Liver (tissue), 3 donors: ENCODE measurements around the gene C19orf44.
"Not testable (repeated sequence)": the region's sequence is repeated elsewhere in the genome, so short reads cannot be mapped to it uniquely, and the experiment has no call there.

Source experiments
- EGR1 ChIP-seq, 2 donors: IDR thresholded peaks; 2 replicates each; pipeline ENCODE4 v1.6.1; 2016 to 2018; ENCODE audit warnings: antibody characterized with exemption in 2 of 2, low read depth in 2 of 2
- FOXA1 ChIP-seq: IDR thresholded peaks from 2 replicates; pipeline ENCODE4 v1.6.1; 2016; ENCODE audit warnings: antibody characterized with exemption
- GABPA ChIP-seq, 2 donors: IDR thresholded peaks in 1 of 2; conservative IDR thresholded peaks in 1 of 2; 2 replicates each; pipeline ENCODE4 v1.6.1; 2016; ENCODE audit warnings: antibody characterized with exemption in 2 of 2, mild to moderate bottlenecking in 1 of 2, moderate library complexity in 1 of 2
- HNF4A ChIP-seq, 2 donors: conservative IDR thresholded peaks; 2 replicates each; pipeline ENCODE4 v1.6.1; 2016; ENCODE audit warnings: antibody characterized with exemption in 2 of 2, mild to moderate bottlenecking in 2 of 2
- NR2F2 ChIP-seq: IDR thresholded peaks from 2 replicates; pipeline ENCODE4 v1.6.1; 2016; ENCODE audit warnings: antibody characterized with exemption
- RAD21 ChIP-seq, 2 donors: IDR thresholded peaks; 2 replicates each; pipeline ENCODE4 v1.6.1; 2016; ENCODE audit warnings: antibody characterized with exemption in 2 of 2, mild to moderate bottlenecking in 2 of 2
- RXRA ChIP-seq, 2 donors: IDR thresholded peaks; 2 replicates each; pipeline ENCODE4 v1.6.1; 2017 to 2018; ENCODE audit warnings: antibody characterized with exemption in 2 of 2, mild to moderate bottlenecking in 1 of 2
- SP1 ChIP-seq: IDR thresholded peaks from 2 replicates; pipeline ENCODE4 v1.6.1; 2018; ENCODE audit warnings: antibody characterized with exemption, mild to moderate bottlenecking
- YY1 ChIP-seq: IDR thresholded peaks from 2 replicates; pipeline ENCODE4 v1.6.1; 2016; ENCODE audit warnings: antibody characterized with exemption, mild to moderate bottlenecking
- TF ChIP-seq, protein P1 (sequence below): fragments of 150-350 bp; IDR thresholded peaks from 2 replicates; pipeline ENCODE4 v1.5.1; 2017; ENCODE audit warnings: improper control_type of control experiment, low read depth, low read length; ENCODE audit not compliant: missing input control
- TF ChIP-seq, protein P2 (sequence below): IDR thresholded peaks from 2 replicates; pipeline ENCODE4 v1.6.1; 2016; ENCODE audit warnings: antibody characterized with exemption
- TF ChIP-seq, protein P3 (sequence below): IDR thresholded peaks from 2 replicates; pipeline ENCODE4 v1.6.1; 2016; ENCODE audit warnings: antibody characterized with exemption, mild to moderate bottlenecking
- TF ChIP-seq, protein P4 (sequence below): IDR thresholded peaks from 2 replicates; pipeline ENCODE4 v1.6.1; 2016; ENCODE audit warnings: antibody characterized with exemption
- donor health status: healthy.
- donor health status: healthy.

DNA sequence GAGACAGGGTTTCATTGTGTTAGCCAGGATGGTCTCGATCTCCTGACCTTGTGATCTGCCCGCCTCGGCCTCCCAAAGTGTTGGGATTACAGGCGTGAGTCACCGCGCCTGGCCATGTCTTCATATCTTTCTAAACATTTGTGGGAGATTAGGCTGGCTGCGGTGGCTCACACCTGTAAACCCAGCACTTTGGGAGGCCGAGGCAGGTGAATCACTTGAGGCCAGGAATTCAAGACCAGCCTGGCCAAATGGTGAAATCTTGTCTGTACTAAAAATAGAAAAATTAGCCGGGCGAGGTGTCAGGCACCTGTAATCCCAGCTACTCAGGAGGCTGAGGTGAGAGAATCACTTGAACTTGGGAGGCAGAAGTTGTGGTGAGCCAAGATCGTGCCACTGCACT, 10.0 kb downstream of the C19orf44 start:
- TF ChIP-seq, protein P1, sequence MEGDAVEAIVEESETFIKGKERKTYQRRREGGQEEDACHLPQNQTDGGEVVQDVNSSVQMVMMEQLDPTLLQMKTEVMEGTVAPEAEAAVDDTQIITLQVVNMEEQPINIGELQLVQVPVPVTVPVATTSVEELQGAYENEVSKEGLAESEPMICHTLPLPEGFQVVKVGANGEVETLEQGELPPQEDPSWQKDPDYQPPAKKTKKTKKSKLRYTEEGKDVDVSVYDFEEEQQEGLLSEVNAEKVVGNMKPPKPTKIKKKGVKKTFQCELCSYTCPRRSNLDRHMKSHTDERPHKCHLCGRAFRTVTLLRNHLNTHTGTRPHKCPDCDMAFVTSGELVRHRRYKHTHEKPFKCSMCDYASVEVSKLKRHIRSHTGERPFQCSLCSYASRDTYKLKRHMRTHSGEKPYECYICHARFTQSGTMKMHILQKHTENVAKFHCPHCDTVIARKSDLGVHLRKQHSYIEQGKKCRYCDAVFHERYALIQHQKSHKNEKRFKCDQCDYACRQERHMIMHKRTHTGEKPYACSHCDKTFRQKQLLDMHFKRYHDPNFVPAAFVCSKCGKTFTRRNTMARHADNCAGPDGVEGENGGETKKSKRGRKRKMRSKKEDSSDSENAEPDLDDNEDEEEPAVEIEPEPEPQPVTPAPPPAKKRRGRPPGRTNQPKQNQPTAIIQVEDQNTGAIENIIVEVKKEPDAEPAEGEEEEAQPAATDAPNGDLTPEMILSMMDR, result not testable (repeated sequence)
- not testable (repeated sequence) for TF ChIP-seq EGR1 (IDR thresholded peaks at IDR 0.05; ENCODE audit: low read depth in 2 of 2); RAD21 (IDR thresholded peaks at IDR 0.05); RXRA (IDR thresholded peaks at IDR 0.05); NR2F2; FOXA1; SP1; YY1; GABPA (IDR thresholded peaks at IDR 0.05 in 1 of 2, conservative IDR thresholded peaks at IDR 0.05 in 1 of 2); HNF4A (conservative IDR thresholded peaks at IDR 0.05)
- TF ChIP-seq, protein P2, sequence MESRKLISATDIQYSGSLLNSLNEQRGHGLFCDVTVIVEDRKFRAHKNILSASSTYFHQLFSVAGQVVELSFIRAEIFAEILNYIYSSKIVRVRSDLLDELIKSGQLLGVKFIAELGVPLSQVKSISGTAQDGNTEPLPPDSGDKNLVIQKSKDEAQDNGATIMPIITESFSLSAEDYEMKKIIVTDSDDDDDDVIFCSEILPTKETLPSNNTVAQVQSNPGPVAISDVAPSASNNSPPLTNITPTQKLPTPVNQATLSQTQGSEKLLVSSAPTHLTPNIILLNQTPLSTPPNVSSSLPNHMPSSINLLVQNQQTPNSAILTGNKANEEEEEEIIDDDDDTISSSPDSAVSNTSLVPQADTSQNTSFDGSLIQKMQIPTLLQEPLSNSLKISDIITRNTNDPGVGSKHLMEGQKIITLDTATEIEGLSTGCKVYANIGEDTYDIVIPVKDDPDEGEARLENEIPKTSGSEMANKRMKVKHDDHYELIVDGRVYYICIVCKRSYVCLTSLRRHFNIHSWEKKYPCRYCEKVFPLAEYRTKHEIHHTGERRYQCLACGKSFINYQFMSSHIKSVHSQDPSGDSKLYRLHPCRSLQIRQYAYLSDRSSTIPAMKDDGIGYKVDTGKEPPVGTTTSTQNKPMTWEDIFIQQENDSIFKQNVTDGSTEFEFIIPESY, result not testable (repeated sequence)
- TF ChIP-seq, protein P3, sequence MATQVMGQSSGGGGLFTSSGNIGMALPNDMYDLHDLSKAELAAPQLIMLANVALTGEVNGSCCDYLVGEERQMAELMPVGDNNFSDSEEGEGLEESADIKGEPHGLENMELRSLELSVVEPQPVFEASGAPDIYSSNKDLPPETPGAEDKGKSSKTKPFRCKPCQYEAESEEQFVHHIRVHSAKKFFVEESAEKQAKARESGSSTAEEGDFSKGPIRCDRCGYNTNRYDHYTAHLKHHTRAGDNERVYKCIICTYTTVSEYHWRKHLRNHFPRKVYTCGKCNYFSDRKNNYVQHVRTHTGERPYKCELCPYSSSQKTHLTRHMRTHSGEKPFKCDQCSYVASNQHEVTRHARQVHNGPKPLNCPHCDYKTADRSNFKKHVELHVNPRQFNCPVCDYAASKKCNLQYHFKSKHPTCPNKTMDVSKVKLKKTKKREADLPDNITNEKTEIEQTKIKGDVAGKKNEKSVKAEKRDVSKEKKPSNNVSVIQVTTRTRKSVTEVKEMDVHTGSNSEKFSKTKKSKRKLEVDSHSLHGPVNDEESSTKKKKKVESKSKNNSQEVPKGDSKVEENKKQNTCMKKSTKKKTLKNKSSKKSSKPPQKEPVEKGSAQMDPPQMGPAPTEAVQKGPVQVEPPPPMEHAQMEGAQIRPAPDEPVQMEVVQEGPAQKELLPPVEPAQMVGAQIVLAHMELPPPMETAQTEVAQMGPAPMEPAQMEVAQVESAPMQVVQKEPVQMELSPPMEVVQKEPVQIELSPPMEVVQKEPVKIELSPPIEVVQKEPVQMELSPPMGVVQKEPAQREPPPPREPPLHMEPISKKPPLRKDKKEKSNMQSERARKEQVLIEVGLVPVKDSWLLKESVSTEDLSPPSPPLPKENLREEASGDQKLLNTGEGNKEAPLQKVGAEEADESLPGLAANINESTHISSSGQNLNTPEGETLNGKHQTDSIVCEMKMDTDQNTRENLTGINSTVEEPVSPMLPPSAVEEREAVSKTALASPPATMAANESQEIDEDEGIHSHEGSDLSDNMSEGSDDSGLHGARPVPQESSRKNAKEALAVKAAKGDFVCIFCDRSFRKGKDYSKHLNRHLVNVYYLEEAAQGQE, result not testable (repeated sequence)
- TF ChIP-seq, protein P4, sequence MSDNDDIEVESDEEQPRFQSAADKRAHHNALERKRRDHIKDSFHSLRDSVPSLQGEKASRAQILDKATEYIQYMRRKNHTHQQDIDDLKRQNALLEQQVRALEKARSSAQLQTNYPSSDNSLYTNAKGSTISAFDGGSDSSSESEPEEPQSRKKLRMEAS, result not testable (repeated sequence)
